Thymus (tissue), 11 donors: ENCODE results near the gene LRRC8E. TPM values are rescaled to one million over a fixed set of nuclear protein-coding genes. Genes with fewer than 3 reads are reported as not detected.

Experiments used
- DNase-seq, 9 donors: peaks; one replicate each; pipeline ENCODE4 v3.0.0-alpha.2; 2013; ENCODE audit warnings: low spot score in 9 of 9, low read depth in 6 of 9, missing footprints in 1 of 9
- H3K27ac ChIP-seq, 2 donors: one replicate each; pipeline ENCODE4 v1.5.1; 2013; ENCODE audit warnings: control low read depth in 1 of 2, low read depth in 1 of 2, low read length in 1 of 2, mild to moderate bottlenecking in 1 of 2, moderate library complexity in 1 of 2
- H3K27me3 ChIP-seq, 2 donors: one replicate each; pipeline ENCODE4 v1.5.1; 2013; ENCODE audit warnings: low read length in 1 of 2; ENCODE audit not compliant: control insufficient read depth in 2 of 2, insufficient read depth in 1 of 2
- H3K36me3 ChIP-seq, 2 donors: one replicate each; pipeline ENCODE4 v1.5.1; 2013; ENCODE audit warnings: low read length in 1 of 2, mild to moderate bottlenecking in 1 of 2, moderate library complexity in 1 of 2; ENCODE audit not compliant: control insufficient read depth in 2 of 2, insufficient read depth in 2 of 2
- H3K4me1 ChIP-seq, 2 donors: one replicate each; pipeline ENCODE4 v1.5.1; 2013; ENCODE audit warnings: low read length in 2 of 2; ENCODE audit not compliant: control insufficient read depth in 2 of 2, insufficient read depth in 2 of 2
- H3K4me3 ChIP-seq, 2 donors: one replicate each; pipeline ENCODE4 v1.5.1; 2013; ENCODE audit warnings: low read length in 2 of 2, control low read depth in 1 of 2, mild to moderate bottlenecking in 1 of 2
- H3K9me3 ChIP-seq, 2 donors: one replicate each; pipeline ENCODE4 v1.5.1; 2013; ENCODE audit warnings: low read length in 1 of 2, mild to moderate bottlenecking in 1 of 2; ENCODE audit not compliant: control insufficient read depth in 2 of 2, insufficient read depth in 1 of 2
- WGBS: extraction: QIAGEN DNeasy Blood & Tissue Kit; methylation state at CpG from one replicate; pipeline ENCODE4 v1.1.7; 2013; 5-methylcytosine and 5-hydroxymethylcytosine counted together
- polyA plus RNA-seq: library from polyadenylated mRNA; stranded (reverse); fragments of 200-250 nt; gene quantifications from one replicate; pipeline ENCODE4 v1.2.3, GENCODE V29; 2013
- total RNA-seq: library from RNA; stranded (reverse); fragments of 120-200 nt; gene quantifications from one replicate; pipeline ENCODE4 v1.2.4, GENCODE V29; 2013
- donor health status: healthy.

Gene LRRC8E
- total and polyA plus RNA-seq, 2 donors = 0.05 to 0.27 TPM

DNA sequence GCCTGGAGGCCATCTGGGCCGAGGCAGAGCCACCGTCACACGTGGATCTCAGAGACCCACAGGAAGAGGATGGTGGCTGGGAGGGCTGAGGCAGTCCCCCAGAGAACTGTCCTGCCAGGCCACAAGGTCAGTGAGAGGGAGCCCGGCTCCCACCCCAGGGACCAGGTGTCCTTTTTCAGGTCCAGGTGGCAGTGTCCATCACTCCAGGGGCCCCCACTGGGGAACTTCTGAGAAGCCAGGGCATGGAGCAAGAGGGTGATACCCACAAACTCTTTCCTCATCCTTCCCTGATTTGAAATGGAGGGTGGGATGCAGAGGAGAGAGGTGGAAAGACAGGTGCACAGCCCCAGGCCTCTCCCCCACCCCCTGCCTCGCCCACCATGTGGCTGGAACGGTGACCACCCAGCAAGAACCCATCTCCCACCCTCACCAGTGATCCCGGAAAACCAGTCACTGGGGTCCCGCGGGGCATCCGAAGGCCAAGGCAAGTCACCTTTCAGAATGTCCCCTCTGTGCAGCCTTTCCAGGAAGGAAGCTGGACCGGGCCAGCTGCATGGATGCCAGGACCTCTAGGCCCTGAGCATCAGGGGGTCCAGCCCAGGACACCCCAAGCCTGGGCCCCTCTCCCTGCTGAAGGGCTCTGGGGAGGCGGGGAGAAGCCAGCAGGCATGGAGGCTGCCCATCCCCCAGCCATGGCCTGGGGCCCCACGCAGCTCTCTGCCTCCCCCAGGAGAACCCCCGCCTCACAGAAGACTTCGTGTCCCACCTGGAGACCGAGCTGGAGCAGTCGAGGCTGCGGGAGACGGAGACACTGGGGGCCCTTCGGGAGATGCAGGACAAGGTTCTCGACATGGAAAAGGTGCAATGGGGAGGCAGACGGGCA is 28.2 kb upstream of the LRRC8E start:
- Histone ChIP-seq H3K4me3 (no peak overlapping the region), H3K9me3 (peaks cover 0 to 6% of the 10 kb centered on the region in 2 donors), H3K27ac (no peak overlapping the region), H3K27me3 (peaks cover 23 to 72% of the 10 kb centered on the region in 2 donors), H3K36me3 (peaks cover 5 to 10% of the 10 kb centered on the region in 2 donors), H3K4me1 (peaks cover 14 to 39% of the 10 kb centered on the region in 2 donors)
- WGBS = 96% methylated on average over 22 of the region's 22 CpGs
- no peak for DNase-seq

DNA sequence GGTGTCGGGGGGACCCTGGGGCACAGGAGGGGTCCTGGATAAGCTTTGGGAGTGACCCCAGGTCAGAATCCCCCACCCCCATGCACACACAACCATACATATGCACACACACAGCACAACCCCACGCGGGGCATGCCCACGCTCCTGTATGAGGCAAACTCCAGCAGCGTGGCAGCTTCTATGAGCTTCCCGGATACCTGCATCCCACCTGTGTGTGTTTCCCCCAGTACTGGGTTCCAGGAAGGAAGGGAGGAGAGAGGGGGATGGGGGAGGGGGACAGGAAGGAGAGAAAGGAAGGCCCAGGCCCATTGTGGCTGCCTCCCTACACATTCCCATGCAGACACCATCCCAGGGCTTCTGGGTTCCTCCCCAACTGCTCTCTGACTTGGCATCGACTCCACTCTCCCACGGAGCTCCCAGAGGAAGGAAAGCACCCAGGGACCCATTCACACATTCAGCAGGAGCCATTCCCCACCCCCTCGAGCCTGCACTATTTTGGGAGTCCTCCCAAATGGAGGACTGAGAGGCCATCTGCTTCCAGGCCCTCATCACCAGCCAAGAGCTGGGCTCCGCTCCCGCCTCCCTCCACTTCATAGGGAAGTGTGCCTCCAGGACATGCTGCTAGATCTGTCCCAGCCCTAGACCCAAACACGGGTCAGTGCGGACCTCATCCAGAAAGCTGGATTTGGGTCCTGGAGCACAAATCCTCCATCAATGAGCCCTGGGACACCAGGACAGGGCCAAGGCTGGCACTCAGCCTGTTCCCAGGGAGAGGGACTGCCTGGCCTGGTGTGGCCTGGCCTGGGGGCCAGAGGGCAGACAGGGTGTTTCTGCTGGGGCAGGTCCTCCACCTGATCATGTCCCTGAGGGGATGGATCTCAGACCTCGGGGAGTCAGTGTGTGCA is 27.3 kb upstream of the LRRC8E start:
- peaks cover 5 to 7% of the 10 kb centered on the region in 2 donors for H3K36me3 ChIP-seq
- WGBS = 93% methylated on average over 14 of the region's 14 CpGs
- DNase-seq = no peak
- peaks cover 14 to 44% of the 10 kb centered on the region in 2 donors for H3K4me1 ChIP-seq
- H3K9me3 ChIP-seq = peaks cover 0 to 6% of the 10 kb centered on the region in 2 donors
- no peak overlapping the region for H3K4me3 ChIP-seq
- H3K27ac ChIP-seq = no peak overlapping the region
- peaks cover 23 to 81% of the 10 kb centered on the region in 2 donors for H3K27me3 ChIP-seq

GRCh38 chr19:7861619-7862412 is 26.5 kb upstream of the LRRC8E start:
- 19% methylated on average over 63 of the region's 63 CpGs for WGBS
- H3K4me3 ChIP-seq = peak overlapping the region; percentile 29 to 43
- H3K4me1 ChIP-seq = peaks cover 14 to 44% of the 10 kb centered on the region in 2 donors
- peak in 1 of 9 donors; percentile 21 for DNase-seq
- H3K27ac ChIP-seq = no peak overlapping the region
- peaks cover 23 to 85% of the 10 kb centered on the region in 2 donors for H3K27me3 ChIP-seq
- peaks cover 0 to 6% of the 10 kb centered on the region in 2 donors for H3K9me3 ChIP-seq
- H3K36me3 ChIP-seq = peaks cover 5% of the 10 kb centered on the region in 2 donors

DNA sequence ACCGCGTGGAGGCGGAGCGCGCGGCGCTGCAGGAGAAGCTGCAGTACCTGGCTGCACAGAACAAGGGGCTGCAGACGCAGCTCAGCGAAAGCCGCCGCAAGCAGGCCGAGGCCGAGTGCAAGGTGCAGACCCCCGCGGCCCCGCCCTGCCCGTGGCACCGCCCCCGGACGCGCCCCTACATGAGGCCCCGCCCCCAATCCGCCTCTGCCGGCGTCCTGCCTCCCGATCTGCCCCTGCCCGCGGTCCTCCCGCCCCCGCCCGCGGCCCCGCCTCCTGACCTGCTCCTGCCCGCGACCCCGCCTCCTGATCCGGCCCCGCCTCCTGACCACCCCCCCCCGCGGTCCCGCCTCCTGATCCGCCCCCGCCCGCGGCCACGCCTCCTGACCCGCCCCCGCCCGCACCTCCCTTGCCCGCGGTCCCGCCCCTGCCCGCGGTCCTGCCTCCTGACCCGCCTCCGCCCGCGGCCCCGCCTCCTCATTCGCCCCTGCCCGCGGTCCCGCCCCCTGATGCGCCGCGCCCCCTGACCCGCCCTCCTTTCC is 25.8 kb upstream of the LRRC8E start:
- peaks cover 5% of the 10 kb centered on the region in 2 donors for H3K36me3 ChIP-seq
- H3K4me1 ChIP-seq = peaks cover 14 to 41% of the 10 kb centered on the region in 2 donors
- DNase-seq = peak in 7 of 9 donors; percentile 61 to 88 (median 78)
- peak overlapping the region; percentile 29 to 43 for H3K4me3 ChIP-seq
- H3K9me3 ChIP-seq = peaks cover 0 to 6% of the 10 kb centered on the region in 2 donors
- no peak overlapping the region for H3K27ac ChIP-seq
- H3K27me3 ChIP-seq = peaks cover 30 to 86% of the 10 kb centered on the region in 2 donors
- WGBS = 4% methylated on average over 65 of the region's 67 CpGs

- Histone ChIP-seq H3K36me3 (peaks cover 5% of the 10 kb centered on the region in 2 donors), H3K27ac (no peak overlapping the region), H3K9me3 (peaks cover 0 to 7% of the 10 kb centered on the region in 2 donors), H3K4me1 (peaks cover 12 to 40% of the 10 kb centered on the region in 2 donors), H3K4me3 (peak overlapping the region in 1 of 2 donors; percentile 43), H3K27me3 (peaks cover 34 to 86% of the 10 kb centered on the region in 2 donors)
- no peak for DNase-seq
- WGBS = 63% methylated on average over 83 of the region's 83 CpGs
These were observed 24.9 kb upstream of the LRRC8E start for GRCh38 chr19:7863157-7863970.

GRCh38 chr19:7863971-7864689 is 24.2 kb upstream of the LRRC8E start:
- Histone ChIP-seq H3K36me3 (peaks cover 5% of the 10 kb centered on the region in 2 donors), H3K9me3 (peaks cover 0 to 9% of the 10 kb centered on the region in 2 donors), H3K4me3 (no peak overlapping the region), H3K27me3 (peaks cover 36 to 90% of the 10 kb centered on the region in 2 donors), H3K4me1 (peaks cover 12 to 41% of the 10 kb centered on the region in 2 donors), H3K27ac (no peak overlapping the region)
- WGBS = 68% methylated on average over 21 of the region's 21 CpGs
- DNase-seq = no peak

GRCh38 chr19:7864690-7865074 is 23.6 kb upstream of the LRRC8E start:
- DNase-seq = no peak
- no peak overlapping the region for H3K4me3 ChIP-seq
- H3K27ac ChIP-seq = no peak overlapping the region
- H3K36me3 ChIP-seq = peaks cover 2 to 5% of the 10 kb centered on the region in 2 donors
- peaks cover 13 to 42% of the 10 kb centered on the region in 2 donors for H3K4me1 ChIP-seq
- H3K9me3 ChIP-seq = peaks cover 0 to 9% of the 10 kb centered on the region in 2 donors
- WGBS = 66% methylated on average over 18 of the region's 18 CpGs
- peaks cover 36 to 89% of the 10 kb centered on the region in 2 donors for H3K27me3 ChIP-seq
